ENCODE results near the gene NDUFAF7.

GRCh38 chr2:37291680-37292079 lies 60.2 kb downstream of the NDUFAF7 start:
- TF ChIP-seq ZNF584 (CRISPR knock-in tag; IDR thresholded peaks at IDR 0.05; ENCODE audit: low read depth): no peak
- no peak for TF ChIP-seq USF2 (CRISPR knock-in tag; IDR thresholded peaks at IDR 0.05)
- TF ChIP-seq CCAR2 (IDR thresholded peaks at IDR 0.05; ENCODE audit: low read depth, low read length): no peak
- no peak for TF ChIP-seq HDGF (IDR thresholded peaks at IDR 0.05)
- no peak for TF ChIP-seq ZNF197 (CRISPR knock-in tag; IDR thresholded peaks at IDR 0.05; ENCODE audit: low read depth)
- no peak for TF ChIP-seq ZC3H11A (IDR thresholded peaks at IDR 0.05; ENCODE audit: low read depth, low read length)
- TF ChIP-seq FOXK1 (CRISPR knock-in tag; IDR thresholded peaks at IDR 0.05; ENCODE audit: borderline replicate concordance): no peak
- no peak for TF ChIP-seq MAFK (IDR thresholded peaks at IDR 0.05; ENCODE audit: low read length)
- no peak for TF ChIP-seq ZNF77 (CRISPR knock-in tag; IDR thresholded peaks at IDR 0.05)

Measured in K562 (cell line).